ENCODE data around the gene SAYSD1.

GRCh38 chr6:39114388-39114703 lies 640 bp downstream of the SAYSD1 start:
- no peak for TF ChIP-seq CTCF (conservative IDR thresholded peaks at IDR 0.05; ENCODE audit: low read depth in 2 of 2)
- no peak for TF ChIP-seq POLR2AphosphoS5 (IDR thresholded peaks at IDR 0.05; ENCODE audit: low read depth)
- no peak for TF ChIP-seq STAT1 (IDR thresholded peaks at IDR 0.05; ENCODE audit: unreplicated experiment)
